Activated CD8-positive, alpha-beta memory T cell treated with anti-CD3 and anti-CD28 coated beads for 48 hours (primary cell): ENCODE data around the gene HSPA6.
"Not testable (repeated sequence)": the region's sequence is repeated elsewhere in the genome, so short reads cannot be mapped to it uniquely, and the experiment has no call there.

Source experiments
- DNase-seq, 3 experiments: peaks; one replicate each; pipeline ENCODE4 v3.0.0-alpha.2; 2020; ENCODE audit warnings: low read depth in 2 of 3, low spot score in 2 of 3

HSPA6 gene

DNA sequence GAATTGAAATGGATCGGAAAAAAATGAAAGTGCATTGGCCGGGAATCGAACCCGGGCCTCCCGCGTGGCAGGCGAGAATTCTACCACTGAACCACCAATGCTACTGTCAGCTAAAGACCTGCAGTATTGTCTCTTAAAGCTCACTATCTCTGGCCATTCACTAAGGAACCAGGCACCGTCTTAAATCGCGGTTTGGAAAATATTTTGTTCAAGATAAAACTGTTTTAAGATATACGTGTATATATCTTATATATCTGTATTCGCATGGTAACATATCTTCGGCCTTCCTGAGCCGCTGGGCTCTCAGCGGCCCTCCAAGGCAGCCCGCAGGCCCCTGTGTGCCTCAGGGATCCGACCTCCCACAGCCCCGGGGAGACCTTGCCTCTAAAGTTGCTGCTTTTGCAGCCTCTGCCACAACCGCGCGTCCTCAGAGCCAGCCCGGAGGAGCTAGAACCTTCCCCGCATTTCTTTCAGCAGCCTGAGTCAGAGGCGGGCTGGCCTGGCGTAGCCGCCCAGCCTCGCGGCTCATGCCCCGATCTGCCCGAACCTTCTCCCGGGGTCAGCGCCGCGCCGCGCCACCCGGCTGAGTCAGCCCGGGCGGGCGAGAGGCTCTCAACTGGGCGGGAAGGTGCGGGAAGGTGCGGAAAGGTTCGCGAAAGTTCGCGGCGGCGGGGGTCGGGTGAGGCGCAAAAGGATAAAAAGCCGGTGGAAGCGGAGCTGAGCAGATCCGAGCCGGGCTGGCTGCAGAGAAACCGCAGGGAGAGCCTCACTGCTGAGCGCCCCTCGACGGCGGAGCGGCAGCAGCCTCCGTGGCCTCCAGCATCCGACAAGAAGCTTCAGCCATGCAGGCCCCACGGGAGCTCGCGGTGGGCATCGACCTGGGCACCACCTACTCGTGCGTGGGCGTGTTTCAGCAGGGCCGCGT is at the start of gene HSPA6:
HSPA6 (plus strand) TSS at position 724 of the 925 bp plus-strand sequence; CDS start at position 843, 119 bp downstream.
- DNase-seq: peak; percentile 49 to 98 (median 69)

GRCh38 chr1:161477711-161478110 is 46.6 kb upstream of the HSPA6 start:
- DNase-seq: not testable (repeated sequence)

DNA sequence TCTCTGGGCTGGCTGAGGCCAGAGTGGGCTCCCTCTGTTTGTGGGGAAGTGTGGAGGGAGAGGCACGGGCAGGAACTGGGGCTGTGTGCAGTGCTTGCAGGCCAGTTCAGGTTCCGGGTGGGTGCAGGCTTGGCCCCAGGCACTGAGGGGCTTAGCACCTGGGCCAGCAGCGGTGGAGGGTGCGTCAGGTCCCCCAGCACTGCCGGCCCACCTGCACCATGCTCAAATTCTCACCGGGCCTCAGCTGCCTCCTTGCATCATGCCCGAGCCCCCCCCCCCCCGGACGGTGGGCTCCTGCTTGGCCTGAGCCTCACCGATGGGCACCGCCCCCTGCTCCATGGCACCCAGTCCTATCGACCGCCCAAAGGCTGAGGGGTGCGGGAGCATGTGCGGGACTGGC is 45.4 kb upstream of the HSPA6 start:
- DNase-seq: no peak

DNA sequence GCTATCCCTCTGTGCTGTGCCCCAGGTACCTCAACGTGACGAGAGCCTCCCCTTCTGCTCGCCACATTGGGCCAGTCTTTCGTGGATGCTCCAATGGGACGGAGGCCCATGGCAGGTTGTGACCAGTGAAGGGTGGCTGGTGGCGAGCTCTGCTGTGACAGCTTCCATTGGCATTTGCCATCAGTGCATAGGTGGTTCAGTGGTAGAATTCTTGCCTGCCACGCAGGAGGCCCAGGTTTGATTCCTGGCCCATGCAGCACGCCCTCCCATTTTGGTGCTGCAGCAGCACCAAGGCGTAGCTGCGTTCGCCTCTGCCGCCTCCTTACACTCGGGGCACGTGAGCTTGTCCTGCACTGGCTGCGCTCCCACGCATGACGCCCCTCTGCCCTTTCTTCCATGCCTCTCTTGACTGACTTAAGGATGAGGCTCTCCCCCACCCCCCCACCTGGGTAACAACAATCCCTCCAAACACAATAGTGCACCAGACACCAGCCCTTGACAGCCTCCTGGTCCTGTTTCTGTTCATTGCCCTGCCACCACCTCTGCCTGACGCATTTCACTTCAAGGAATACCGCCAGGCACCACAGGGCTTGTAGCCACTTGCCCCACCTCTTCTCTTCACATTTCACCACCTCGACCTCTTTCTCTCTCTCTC is 43.8 kb upstream of the HSPA6 start:
- no peak for DNase-seq

- no peak for DNase-seq
Observed at GRCh38 chr1:161481624-161482392, 42.5 kb upstream of the HSPA6 start.

- no peak for DNase-seq
Observed at GRCh38 chr1:161482610-161483009, 41.7 kb upstream of the HSPA6 start.

- no peak for DNase-seq
Observed at GRCh38 chr1:161483361-161483760, 41.0 kb upstream of the HSPA6 start.

- no peak for DNase-seq
Observed at GRCh38 chr1:161484613-161485012, 39.7 kb upstream of the HSPA6 start.

DNA sequence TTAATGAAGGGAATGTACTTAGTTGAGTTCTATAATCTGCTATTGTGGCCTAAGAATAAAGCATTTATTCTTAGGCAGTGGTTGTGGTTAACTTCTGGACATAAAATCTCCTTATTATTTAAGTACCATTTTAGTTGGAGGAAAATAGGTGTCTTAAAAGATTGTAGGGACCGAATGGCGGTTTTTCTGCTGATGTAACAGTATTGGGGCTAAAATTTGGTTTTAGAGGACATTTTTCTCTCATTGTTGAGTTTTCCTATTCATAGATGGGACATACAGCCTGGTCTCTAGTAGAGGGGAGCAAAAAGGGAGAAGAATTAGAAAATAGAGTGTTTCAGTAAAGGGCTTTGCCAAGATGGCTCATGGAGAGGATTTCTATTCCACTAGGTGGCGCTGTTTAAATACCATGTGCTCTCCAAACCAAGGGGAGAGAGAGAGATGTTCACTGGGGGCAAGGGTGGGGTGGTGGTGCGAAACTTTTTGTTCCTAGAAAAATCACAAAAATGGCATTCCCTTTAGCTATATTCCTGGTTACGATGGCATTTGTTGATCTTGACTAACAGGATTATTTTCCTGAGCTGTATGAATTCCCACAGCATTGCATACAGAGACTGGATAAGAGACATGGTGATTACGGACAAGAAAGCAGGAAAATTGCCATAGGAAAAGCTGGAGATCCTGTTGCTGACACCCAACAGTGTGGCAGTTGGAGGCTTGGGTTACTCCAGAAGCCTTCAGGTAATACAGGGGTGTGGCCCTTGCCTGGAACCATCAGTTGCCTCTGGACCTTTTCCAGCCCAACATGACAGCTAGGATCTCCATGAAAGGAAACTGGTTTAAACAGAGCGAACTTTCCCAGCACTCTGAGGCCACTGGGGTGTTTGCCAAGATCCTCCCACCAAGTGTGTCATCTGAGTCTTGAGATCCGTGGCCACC is 37.3 kb upstream of the HSPA6 start:
- no peak for DNase-seq

DNA sequence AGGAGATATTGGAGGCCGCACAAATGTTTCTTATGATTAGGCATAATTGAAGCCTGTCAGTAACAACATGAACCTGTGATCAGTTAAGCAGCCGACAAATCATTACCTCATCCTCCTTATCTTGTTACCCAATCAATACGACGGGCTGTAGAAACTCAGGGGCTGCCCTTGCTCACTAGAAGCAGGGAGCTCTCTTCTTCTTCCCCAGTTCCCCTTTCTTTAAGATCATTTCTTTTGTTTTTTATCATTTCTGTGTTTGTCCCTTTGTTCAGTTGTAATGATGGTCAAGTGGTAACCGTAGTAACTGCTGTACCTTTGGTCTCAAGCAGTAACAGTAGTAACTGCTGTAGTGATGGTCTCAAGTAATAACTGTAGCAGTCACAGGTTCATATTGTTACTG is 32.9 kb upstream of the HSPA6 start:
- DNase-seq: no peak

DNA sequence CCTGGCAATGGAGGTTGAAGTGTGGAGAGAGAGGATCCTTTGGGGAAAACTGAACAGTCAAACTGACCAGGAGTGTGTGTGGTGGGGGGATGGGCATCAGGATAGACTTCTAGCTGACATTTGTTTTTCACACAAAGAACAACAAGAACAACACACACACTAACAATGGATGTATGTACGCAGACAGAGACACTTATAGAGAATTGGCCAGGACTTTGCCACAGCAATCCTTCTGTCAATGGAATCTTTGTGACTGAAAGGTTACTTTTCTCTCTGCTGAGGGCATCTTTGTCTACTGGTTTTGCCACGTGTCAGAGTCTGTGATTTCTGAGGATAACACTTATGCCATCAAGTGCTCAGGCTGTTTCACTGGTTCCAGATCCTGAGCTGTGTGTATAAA is 31.5 kb upstream of the HSPA6 start:
- DNase-seq: no peak

DNA sequence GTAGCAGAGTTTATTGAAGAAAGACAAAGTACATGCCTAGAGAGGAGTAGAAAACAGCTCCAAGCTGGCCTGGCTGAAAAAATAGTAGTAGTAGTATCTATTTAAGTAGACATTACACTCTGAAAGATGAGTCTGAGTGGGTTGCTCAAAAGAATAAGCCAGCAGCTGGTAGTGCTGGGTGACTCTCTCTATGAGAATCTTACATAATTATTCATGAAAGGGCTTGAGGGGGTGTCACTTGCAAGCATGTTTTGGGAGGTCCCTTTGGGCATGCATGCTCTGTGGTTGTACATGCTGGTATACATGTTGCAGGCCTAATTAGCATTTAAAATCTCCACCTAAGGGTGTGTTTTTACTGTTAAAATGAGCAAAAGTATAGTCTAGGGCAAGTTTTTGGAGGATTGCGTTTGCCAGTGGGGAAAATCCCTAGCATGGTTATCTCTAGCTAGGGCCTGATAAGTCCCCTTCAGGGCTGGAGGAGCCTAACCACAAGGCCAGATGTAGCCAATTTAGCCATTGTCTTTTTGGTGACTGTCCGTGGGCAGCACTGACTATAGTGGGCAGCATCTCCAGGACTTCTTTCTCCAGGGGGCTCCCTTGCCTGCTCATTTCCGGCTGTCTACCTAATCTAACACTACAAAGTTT is 30.1 kb upstream of the HSPA6 start:
- no peak for DNase-seq

DNA sequence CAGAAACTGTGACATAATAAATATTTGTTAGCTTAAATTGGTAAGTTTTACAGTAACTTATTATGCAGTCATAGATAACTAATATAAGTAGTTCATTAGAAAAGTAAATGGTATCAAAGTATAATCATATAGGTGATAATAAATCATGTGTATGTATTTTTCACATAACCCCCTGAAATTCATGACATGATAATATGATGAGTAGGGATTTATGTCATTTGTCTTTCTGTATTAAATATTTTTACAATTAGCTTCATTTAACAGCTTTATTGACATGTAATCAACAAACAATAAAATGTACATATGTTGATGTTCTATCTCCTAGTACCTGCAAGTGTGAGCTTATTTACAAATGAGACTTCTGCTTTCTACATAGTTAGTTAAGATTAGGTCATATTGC is 28.9 kb upstream of the HSPA6 start:
- no peak for DNase-seq

DNA sequence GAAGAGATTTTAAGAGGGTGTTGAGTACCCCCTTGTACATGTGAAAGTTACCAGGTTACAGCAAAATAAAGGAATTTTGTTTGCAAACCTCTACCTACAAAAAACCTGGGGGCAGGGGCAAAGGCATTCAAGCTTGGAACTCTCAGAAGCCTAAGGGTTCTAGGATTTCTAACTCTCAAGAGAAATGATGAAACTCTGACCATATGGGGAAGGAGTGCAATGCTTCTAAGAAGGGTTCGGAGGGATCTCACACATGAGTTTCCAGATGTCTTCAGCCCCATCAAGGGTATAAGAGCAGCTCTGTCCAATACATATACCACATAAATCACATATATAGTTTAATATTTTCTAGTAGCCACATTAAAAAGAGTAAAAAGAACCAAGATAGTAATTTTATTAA is 26.4 kb upstream of the HSPA6 start:
- no peak for DNase-seq

GRCh38 chr1:161498646-161499045 is 25.7 kb upstream of the HSPA6 start:
- DNase-seq: no peak

- DNase-seq: no peak
Observed at GRCh38 chr1:161499099-161500039, 25.0 kb upstream of the HSPA6 start.

DNA sequence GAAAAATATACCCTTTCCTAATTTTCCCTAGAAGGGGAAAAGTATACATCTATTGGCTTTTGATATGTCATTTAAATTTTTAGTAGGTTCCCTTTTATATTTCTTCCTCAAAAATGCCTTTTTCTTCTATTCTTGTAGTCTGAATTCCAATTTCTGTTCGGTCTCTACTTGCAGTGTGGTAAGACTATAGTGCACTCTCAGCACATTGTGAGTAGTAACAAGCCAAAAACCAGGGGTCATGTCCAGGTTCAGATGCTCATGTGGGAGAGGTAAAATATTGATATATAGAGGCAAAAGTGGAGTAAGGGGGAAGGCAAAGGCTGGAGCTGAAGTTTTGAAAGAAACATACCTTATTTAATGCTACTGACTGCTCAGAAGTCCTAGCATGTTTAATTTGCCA is 23.1 kb upstream of the HSPA6 start:
- DNase-seq: no peak

DNA sequence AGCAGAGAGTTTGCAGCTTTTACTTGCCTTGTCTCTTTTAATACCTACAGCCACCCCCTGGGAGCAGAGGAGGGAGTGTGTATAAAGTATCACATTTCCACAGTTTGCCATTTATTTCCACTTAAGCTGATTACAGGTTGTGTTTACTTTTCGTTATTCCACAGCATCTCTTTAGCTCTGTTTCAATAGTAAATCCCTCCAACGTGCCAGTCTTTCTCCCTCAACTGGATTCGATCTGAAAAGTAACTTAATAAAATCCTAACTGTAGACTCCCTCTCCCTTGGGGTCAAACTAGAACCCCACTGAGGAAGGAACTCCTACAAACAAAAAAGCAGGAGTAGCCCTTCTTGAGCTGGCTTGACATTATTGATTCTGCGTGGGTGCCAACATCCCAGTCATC is 22.2 kb upstream of the HSPA6 start:
- DNase-seq: no peak
